HG03103 (cell line): Measurements from ENCODE around the gene COL11A2.

Source experiments
- ATAC-seq: cut with Tn5 transposase; IDR thresholded peaks from one replicate; pipeline ENCODE4 v1.9.1; 2021; ENCODE audit warnings: low read depth; ENCODE audit not compliant: unreplicated experiment

The COL11A2 gene

GRCh38 chr6:33206864-33207551, 14.7 kb upstream of the COL11A2 start:
- no peak for ATAC-seq

DNA sequence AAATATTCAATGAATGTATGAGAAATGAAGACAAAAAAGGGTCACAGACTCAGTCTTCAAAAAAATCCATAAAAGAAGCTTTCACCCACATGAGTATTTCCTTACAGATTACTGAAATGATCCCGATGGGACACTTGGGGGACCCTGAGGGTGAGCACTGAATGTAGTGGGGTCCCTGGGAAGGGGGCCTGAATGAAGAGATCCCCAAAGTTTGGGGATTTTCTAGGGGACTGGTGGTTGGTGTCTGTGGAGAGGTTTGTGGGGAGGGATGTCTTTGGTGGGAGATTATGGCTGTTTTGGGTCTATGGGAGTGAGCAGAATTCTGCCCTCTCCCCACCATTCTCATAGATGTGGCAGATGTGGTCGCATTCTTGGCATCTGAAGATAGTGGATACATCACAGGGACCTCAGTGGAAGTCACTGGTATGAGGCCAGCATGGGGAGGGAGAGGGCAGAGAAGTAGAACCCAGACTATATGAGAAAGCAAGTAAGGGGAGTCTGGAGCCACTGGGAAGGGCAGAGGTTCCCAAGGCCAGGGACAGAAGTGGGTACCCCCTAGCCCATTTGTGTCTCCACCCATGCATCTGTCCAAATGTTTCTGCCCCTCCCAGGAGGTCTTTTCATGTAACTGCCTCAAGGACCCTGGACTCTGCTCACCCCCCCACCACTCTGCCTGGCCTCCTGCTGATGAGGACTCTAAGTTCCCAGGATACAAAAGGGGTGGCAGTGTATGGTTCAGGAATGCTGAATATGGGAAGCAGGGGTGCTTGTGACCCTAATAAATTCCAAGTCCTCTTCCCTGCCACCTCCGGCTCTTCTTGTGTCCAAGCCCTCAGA, 14.0 kb upstream of the COL11A2 start:
- no peak for ATAC-seq

GRCh38 chr6:33205191-33206026, 13.1 kb upstream of the COL11A2 start:
- ATAC-seq = no peak

- peak; percentile 40 for ATAC-seq
Observed at GRCh38 chr6:33204415-33205190, 12.3 kb upstream of the COL11A2 start, which contains the start of gene HSD17B8. Gene HSD17B8, plus strand, starts transcription at chr6:33204655. Its CDS starts 14 bp downstream, at chr6:33204669.

GRCh38 chr6:33204165-33204414, 11.8 kb upstream of the COL11A2 start:
- ATAC-seq = no peak

DNA sequence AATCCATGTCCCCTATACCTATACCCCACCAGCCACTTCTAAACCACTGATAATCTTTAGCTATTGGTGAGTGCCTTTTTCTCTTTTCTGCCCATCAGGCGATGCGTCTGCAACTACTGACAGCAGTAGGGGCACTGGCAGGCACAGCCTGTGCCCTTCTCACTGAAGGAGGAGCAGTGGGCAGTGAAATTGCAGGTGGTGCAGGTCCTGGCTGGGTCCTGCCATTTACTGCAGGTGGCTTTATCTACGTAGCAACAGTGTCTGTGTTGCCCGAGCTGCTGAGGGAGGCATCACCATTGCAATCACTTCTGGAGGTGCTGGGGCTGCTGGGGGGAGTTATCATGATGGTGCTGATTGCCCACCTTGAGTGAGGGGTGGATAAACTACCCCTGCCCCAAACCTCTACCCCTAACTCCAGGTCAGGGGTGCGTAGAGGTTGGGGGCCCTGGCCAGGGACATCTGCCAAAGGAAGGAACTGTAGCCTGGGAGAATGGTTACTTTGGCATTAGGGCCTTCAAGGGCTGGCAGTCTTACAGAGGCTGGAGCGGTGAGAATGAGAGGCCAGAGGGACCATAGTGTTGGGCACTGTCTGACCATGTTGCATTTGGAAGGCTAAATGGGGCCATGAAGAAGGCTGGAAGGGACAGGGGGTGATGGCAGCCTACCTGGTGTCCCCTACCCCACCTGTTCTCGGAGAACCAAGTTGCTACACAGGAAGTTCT, 11.3 kb upstream of the COL11A2 start:
- ATAC-seq = no peak

- no peak for ATAC-seq
Observed at GRCh38 chr6:33202799-33203198, 10.5 kb upstream of the COL11A2 start.

DNA sequence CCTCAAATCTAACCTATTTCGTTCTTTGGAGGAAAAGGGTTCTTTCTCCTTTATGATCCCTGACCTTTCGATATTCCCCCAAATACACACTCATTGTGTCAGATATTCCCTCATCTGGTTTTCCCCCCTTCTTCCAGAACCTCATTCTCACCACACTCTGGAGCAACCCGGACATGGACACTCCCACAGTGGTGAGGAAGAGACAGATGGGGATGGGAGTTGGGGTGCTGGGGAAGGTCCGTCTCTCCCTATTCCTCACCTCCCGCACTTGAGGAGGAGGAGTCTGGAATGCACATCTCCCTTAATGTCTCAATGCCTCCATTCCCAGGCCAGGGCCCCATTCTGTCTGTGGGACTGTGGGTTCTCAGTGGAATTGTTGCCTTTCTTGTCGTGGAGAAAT, 9.7 kb upstream of the COL11A2 start:
- no peak for ATAC-seq

- no peak for ATAC-seq
Observed at GRCh38 chr6:33201147-33201545, 8.9 kb upstream of the COL11A2 start.

- ATAC-seq = peak; percentile 39
Observed at GRCh38 chr6:33200219-33201146, 8.2 kb upstream of the COL11A2 start, which contains the start of the genes RXRB and SLC39A7. Gene RXRB, minus strand, starts transcription at chr6:33200665. Its CDS starts 189 bp downstream, at chr6:33200476. Gene SLC39A7, plus strand, starts transcription at chr6:33200867. Its CDS starts 379 bp downstream, at chr6:33201246.

DNA sequence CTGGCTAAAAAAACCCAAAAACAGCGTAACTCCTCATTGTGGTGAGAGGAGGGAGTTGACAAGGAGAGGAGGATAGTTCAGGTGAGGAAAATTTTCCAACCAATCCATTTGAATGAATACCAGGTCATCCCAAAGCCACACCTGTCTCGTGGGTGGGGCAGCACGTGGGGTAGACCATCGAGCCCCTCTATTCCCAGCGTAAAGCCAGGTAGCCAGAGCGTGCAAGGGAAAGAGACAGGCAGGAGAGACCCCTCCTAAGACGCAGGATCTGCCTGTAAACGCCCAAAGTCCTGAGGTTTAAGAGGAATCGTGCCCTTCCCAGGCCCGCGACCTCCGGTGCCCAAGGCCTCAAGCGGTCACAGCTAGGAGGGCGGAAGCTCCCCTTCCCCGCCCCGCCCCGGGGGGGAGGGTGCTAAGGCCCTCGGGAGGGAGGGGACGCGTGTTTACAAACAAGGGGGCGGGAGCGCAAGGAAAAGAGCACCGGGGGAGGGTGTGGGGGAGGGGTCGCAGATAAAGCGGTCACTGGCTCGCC, 7.5 kb upstream of the COL11A2 start:
- ATAC-seq = peak; percentile 11

- no peak for ATAC-seq
Observed at GRCh38 chr6:33198853-33199436, 6.7 kb upstream of the COL11A2 start.

GRCh38 chr6:33198159-33198852, 6.0 kb upstream of the COL11A2 start:
- no peak for ATAC-seq

DNA sequence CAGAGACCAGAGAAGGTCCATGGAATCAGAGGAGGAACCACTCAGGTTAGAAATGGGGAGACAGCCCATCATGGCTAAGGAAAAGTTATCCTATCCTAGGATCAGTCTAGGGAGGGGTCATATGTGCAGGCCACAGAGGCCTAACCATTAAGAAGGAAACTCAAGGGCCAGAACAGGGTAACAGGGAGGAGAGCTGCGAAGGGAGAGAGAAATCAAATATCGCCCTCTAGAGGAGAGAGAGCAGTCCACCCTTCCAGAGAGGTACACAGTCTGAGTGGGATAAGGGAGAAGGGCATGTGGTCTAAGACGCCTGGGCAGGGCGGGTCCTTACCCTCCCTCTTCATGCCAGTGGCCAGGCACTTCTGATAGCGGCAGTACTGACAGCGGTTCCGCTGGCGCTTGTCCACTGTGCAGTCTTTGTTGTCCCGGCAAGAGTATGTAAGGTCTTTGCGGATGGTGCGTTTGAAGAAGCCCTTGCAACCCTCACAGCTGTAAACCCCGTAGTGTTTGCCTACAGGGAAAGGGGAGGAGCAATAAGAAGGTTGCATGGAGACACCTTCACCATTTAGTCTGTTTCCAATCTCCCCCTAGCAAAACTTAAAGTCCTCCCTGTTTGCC, 5.3 kb upstream of the COL11A2 start:
- ATAC-seq = no peak

DNA sequence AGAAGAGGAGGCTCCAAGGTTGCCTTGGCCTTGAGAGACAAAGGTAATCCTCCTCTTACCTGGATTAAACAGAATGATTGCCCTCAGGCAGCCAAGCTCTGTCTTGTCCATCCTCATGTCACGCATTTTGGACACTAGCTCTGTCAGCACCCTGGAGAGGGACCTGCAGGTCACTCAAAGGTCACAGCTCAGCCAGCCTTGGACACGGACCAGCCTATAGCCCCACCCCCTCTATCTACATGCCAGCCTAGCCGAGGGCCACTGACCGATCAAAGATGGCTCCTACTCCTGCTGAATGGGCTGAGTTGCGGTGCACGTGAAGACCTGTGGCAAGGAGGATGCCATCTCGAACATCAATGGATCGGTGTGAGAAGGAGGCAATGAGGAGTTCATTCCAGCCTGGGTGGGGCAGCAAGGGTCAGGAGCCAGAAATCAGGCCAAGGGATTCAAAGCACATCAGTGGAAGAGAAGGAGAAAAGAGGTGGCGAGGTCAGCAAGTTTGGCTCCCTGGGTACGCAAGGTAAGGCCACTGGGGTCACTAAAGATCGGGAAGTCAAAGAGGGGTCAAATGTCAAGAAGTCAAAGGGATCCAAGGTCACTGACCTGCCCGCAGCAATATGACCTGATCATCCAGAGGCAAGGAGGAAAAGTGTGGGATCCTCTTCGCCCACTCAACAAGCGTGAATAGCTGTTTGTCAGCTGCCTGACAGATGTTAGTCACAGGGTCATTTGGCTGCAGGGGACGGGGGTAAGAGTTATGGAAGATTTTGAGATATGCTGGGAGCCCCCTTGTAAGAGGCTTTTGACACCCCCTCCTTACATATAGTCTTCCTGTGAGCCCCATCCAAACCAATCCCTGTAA, 3.3 kb upstream of the COL11A2 start:
- no peak for ATAC-seq

- no peak for ATAC-seq
Observed at GRCh38 chr6:33194431-33194979, 2.2 kb upstream of the COL11A2 start.
